Stimulated activated CD4-positive, alpha-beta T cell treated with anti-CD3 and anti-CD28 coated beads, Interleukin-1b, Interleukin-23, amount 100 ng/mL, for 4 hours (primary cell): Measurements from ENCODE around the gene ENTREP1.
"Not testable (repeated sequence)": the region's sequence is repeated elsewhere in the genome, so short reads cannot be mapped to it uniquely, and the experiment has no call there.

Experiments
- DNase-seq, 2 donors: peaks; one replicate each; pipeline ENCODE4 v3.0.0-alpha.2; 2020; ENCODE audit warnings: low read depth in 2 of 2

Gene ENTREP1

DNA sequence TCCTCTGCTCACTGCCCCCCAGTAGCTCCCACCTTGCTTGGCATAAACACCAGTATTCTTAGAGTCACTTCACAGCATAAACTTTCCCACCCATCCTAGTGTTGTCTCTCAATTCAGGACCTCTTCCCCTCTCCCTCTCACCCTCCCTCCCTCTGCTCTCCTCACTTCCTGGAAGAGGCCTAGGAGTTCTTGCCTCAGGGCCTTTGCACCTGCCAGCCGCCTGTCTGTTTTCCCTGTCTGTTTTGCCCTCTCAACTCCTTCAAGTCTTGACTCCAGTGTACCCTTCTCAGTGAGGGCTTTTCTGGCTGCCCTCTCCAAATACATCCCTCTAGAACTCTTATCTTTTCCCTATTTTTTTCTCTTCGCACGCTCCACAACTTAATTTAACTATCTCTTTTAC, 86.2 kb downstream of the ENTREP1 start:
- no peak for DNase-seq

- no peak for DNase-seq
Observed at GRCh38 chr9:69411931-69412740, 87.1 kb downstream of the ENTREP1 start.

DNA sequence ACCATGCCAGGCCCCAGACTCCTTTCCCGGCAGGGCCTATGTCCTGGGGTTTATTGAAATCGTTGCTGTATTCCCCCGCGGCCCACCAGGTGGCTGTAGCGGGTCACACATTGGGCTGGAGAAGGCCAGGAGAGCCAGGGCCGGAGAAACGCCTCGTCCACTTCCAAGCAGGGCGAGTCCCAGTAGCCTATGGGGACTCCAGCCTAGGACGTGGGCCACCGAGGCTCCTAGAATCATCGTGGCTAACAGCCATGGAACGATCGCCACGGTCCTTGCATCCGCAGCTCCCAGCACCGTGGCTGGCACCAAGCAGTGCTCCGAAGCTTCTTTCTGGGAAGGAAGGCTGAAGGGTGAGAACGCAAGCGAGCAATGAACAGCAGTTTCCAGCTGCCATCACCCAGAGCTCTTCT, 87.7 kb downstream of the ENTREP1 start:
- DNase-seq = no peak

GRCh38 chr9:69420611-69421270, 95.7 kb downstream of the ENTREP1 start:
- DNase-seq = no peak

- peak in 1 of 2 donors; percentile 34 for DNase-seq
Observed at GRCh38 chr9:69421908-69422801, 97.1 kb downstream of the ENTREP1 start.

- DNase-seq = no peak
Observed at GRCh38 chr9:69425136-69425801, 100.3 kb downstream of the ENTREP1 start.

DNA sequence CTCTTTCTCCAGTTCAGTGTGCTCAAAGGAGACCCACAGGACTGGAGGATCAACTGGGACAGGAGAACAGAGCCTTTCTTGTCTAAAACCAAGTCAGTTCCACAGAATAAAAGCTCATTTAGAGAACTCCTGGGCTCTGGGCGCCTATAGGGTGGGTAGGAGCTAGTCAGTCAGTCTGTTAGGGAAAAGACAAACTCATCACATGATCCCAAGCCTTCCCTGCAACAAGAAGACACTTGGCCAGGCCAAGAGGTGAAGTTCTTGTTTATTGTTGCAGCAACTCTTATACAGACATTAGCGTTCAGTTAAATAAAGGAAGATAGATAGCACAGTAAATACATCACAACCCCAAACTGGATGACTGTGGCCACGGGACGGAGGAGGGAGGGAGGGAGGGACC, 102.3 kb downstream of the ENTREP1 start:
- no peak for DNase-seq

DNA sequence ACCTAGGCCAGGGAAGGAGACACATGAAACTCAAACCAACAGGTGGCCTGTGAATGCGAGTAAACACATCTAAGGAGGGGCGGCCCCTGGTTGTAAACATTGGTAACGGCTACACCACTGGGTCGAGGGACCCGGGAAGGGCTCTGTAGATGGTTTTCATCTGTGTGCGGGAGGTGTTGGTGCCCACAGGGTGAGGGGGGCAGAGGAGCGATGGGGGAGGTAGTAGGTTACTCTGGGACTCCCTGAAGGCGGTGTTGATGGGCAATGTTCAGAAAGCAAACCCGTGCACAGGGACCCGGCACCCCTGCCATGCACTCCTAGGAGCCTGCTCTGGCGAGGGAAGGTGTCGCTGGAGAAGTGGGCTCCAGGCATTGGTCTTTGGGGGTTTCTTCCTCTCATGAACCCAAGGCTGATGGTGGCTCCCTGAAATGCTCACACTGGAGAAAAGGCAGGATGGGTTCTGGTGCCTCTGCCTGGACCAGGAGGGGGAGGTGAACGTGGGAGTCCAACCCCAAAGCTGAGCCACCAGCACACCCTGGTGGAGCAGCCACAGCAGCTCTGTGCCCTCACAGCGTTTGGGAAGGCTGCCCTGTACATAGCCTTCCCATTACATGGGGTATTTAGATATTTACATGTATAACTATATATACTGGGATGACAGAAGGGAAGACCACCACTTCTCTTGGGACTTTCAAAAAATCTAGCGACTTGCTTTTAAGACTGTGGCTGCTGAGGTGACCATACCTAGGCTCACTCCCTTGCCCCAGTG, 103.2 kb downstream of the ENTREP1 start:
- no peak for DNase-seq

- DNase-seq = no peak
Observed at GRCh38 chr9:69429281-69429680, 104.3 kb downstream of the ENTREP1 start.

GRCh38 chr9:69430206-69430605, 105.2 kb downstream of the ENTREP1 start:
- DNase-seq = no peak

GRCh38 chr9:69431203-69431602, 106.2 kb downstream of the ENTREP1 start:
- DNase-seq = no peak

DNA sequence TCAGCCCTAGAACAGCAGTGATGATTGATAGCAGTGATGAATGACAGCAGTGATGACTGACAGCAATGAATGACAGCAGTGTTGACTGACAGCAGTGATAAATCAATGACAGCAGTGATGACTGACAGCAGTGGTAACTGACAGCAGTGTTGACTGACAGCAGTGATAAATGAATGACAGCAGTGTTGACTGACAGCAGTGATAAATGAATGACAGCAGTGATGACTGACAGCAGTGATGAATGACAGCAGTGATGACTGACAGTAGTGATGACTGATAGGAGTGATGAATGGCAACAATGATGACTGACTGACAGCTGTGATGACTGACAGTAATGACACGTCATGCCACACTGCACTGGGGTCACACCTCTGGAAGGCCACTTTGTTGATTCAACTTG, 106.8 kb downstream of the ENTREP1 start:
- DNase-seq = no peak

GRCh38 chr9:69432623-69433022, 107.6 kb downstream of the ENTREP1 start:
- no peak for DNase-seq

DNA sequence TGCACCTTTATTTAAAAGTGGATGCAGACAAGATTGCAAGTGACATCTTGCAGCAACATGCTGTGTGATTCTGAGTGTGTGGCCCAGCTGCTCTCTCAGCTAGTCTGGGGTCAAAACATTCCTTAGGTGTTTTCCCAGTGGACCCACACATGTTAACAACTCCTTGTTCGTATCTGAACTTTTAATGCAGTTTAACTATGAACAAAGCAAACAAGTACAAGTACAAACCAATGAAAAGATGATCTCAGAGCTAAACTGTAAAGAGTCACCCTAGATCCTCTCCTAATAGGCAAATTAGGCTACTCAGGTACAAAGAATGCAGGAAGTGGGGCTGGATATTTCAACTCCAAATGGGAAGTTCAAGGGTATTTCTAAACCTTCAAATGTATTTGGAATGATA, 108.4 kb downstream of the ENTREP1 start:
- no peak for DNase-seq

DNA sequence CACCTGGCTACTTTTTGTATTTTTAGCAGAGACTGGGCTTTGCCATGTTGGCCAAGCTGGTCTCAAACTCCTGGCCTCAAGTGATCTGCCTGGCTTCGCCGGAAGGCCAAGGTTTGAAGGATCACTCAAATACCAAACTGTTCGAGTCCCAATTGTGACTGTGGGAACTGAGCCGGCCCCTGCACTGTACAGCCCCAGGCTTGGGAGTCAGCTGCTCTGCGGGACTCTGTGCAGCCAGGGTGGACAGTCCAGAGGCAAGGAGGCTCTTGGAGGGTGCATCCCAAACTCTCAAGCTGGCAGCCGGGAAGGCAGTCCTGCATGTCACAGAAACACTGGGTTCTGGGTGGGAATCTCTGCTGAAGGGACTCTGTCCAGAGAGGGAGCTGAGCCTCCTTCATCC, 109.0 kb downstream of the ENTREP1 start:
- DNase-seq = no peak

GRCh38 chr9:69439654-69440053, 114.6 kb downstream of the ENTREP1 start:
- not testable (repeated sequence) for DNase-seq

DNA sequence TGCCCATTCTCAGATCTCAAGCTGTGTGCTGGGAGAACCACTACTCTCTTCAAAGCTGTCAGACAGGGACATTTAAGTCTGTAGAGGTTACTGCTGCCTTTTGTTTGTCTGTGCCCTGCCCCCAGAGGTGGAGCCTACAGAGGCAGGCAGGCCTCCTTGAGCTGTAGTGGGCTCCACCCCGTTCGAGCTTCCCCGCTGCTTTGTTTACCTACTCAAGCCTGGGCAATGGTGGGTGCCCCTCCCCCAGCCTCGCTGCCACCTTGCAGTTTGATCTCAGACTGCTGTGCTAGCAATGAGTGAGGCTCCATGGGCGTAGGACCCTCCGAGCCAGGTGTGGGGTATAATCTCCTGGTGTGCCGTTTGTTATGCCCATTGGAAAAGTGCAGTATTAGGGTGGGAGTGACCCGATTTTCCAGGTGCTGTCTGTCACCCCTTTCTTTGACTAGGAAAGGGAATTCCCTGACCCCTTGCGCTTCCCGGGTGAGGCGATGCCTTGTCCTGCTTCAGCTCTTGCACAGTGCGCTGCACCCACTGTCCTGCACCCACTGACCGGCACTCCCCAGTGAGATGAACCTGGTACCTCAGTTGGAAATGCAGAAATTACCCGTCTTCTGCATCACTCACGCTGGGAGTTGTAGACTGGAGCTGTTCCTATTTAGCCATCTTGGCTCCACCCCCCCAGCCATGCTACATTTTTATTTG, 115.4 kb downstream of the ENTREP1 start:
- DNase-seq = not testable (repeated sequence)
